Stomach (tissue), 4 donors: ENCODE results near the gene PDZRN3.

Experiments used
- POLR2A ChIP-seq, 4 donors: fragments of 450-650 bp; IDR thresholded peaks; one replicate each; pipeline ENCODE4 v1.6.1; 2016; ENCODE audit warnings: antibody characterized with exemption in 4 of 4, control low read depth in 2 of 4, mild to moderate bottlenecking in 1 of 4, moderate library complexity in 1 of 4
- POLR2AphosphoS5 ChIP-seq, 3 donors: sonication (generic); formaldehyde crosslinking; IDR thresholded peaks; one replicate each; pipeline ENCODE4 v1.6.1; 2016; ENCODE audit warnings: antibody characterized with exemption in 3 of 3
- TF ChIP-seq, protein P1 (sequence below), 7 experiments: fragments of 450-650 bp in 4 of 7; fragments of 200-600 bp in 3 of 7; sonication (generic) in 3 of 7; IDR thresholded peaks; one replicate each; pipeline ENCODE4 v1.5.1; 2016 to 2019; ENCODE audit warnings: antibody characterized with exemption in 7 of 7, control low read depth in 2 of 7, mild to moderate bottlenecking in 1 of 7

DNA sequence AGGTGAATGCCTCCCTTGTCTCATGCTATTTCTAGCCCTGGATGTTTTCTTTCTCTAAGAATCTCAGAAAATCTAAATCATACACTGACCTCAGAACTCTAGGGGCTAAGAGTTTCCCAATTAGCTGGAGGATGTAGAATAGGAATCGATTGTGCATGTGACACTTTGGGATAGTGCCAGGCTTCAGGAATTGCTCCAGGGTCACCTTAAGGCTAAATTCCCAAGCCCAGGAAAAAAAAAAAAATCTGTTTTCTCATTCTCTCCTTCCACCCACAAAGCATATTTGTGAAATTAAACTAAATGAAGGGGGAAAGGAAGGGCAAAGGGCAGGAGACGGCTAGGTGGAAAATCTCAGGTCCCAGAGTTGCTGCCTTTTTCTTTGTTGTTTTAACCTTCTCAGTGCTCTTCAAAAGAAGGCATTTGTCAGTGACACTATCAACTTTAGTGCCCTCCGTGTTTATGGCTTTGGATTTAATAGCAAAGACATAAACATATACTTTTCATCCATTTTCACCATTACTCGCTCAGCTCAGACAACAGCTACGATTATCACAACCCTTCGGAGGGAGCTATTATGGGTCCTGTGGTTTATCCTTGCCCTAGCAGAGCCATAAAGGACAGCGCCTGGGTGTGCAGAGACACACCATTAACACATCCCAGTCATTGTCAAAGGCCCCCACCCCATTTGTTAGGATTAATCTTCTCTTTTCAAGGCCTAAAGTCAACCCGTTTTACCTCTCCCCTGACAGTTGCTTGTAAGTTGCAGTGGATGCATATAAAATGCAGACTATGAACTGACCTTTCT lies 271.7 kb downstream of the PDZRN3 start:
- TF ChIP-seq, protein P1, sequence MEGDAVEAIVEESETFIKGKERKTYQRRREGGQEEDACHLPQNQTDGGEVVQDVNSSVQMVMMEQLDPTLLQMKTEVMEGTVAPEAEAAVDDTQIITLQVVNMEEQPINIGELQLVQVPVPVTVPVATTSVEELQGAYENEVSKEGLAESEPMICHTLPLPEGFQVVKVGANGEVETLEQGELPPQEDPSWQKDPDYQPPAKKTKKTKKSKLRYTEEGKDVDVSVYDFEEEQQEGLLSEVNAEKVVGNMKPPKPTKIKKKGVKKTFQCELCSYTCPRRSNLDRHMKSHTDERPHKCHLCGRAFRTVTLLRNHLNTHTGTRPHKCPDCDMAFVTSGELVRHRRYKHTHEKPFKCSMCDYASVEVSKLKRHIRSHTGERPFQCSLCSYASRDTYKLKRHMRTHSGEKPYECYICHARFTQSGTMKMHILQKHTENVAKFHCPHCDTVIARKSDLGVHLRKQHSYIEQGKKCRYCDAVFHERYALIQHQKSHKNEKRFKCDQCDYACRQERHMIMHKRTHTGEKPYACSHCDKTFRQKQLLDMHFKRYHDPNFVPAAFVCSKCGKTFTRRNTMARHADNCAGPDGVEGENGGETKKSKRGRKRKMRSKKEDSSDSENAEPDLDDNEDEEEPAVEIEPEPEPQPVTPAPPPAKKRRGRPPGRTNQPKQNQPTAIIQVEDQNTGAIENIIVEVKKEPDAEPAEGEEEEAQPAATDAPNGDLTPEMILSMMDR (IDR thresholded peaks at IDR 0.05) = no peak
- TF ChIP-seq POLR2A (IDR thresholded peaks at IDR 0.05) = no peak
- TF ChIP-seq POLR2AphosphoS5 (IDR thresholded peaks at IDR 0.05) = no peak
